IMR-90 (cell line): ENCODE results near the gene PDILT. TPM values are rescaled to one million over a fixed set of nuclear protein-coding genes. Genes with fewer than 3 reads are reported as not detected.
"Not testable (repeated sequence)": the region's sequence is repeated elsewhere in the genome, so short reads cannot be mapped to it uniquely, and the experiment has no call there.

Experiments
- ATAC-seq: fragments of 200-7000 bp; cut with Tn5 transposase; 2 replicates; pipeline ENCODE4 v1.9.1; 2020; ENCODE audit warnings: low read depth, mild to moderate bottlenecking, moderate library complexity
- BruUV-seq: library from RNA; stranded (reverse); fragments of 400-500 nt; replicated peaks from 2 replicates; lab custom pipeline; 2021; lab: Mats Ljungman, UMichigan
- CTCF ChIA-PET: fragments of 300-600 bp; formaldehyde crosslinking; extraction: SDS; loops from one replicate; lab custom pipeline; 2021; ENCODE audit warnings: antibody characterized with exemption; lab: Yijun Ruan, JAX
- POLR2A ChIA-PET: fragments of 300-600 bp; sonication (Branson Sonifier 250); formaldehyde crosslinking; loops from one replicate; lab custom pipeline; 2022; ENCODE audit warnings: antibody characterized with exemption; ENCODE audit not compliant: unreplicated experiment; lab: Charles Lee
- DNase-seq: peaks from one replicate; pipeline ENCODE4 v3.0.0; 2013
- H2AFZ ChIP-seq: replicated peaks from 2 replicates; pipeline ENCODE3; 2013; ENCODE audit warnings: low read length, mild to moderate bottlenecking; ENCODE audit not compliant: poor library complexity
- H2AK5ac ChIP-seq: 2 replicates; pipeline ENCODE4 v1.6.1; 2013; ENCODE audit warnings: low read depth, low read length, inconsistent platforms
- H2AK9ac ChIP-seq: replicated peaks from 2 replicates; pipeline ENCODE3; 2013; ENCODE audit warnings: mild to moderate bottlenecking, low read depth, low read length, moderate library complexity; ENCODE audit not compliant: poor library complexity
- H2BK120ac ChIP-seq: 2 replicates; pipeline ENCODE4 v1.6.1; 2013; ENCODE audit warnings: low read depth, low read length, inconsistent platforms
- H2BK15ac ChIP-seq: 3 replicates; pipeline ENCODE4 v1.6.1; 2013; ENCODE audit warnings: low read depth, low read length, inconsistent platforms
- H2BK20ac ChIP-seq: 2 replicates; pipeline ENCODE4 v1.6.1; 2013; ENCODE audit warnings: low read depth, mild to moderate bottlenecking, inconsistent platforms, low read length, moderate library complexity
- H2BK5ac ChIP-seq: 2 replicates; pipeline ENCODE4 v1.6.1; 2013; ENCODE audit warnings: mild to moderate bottlenecking, low read depth, low read length, inconsistent platforms; ENCODE audit not compliant: poor library complexity, severe bottlenecking
- H3K14ac ChIP-seq: replicated peaks from 2 replicates; pipeline ENCODE4 v1.6.1; 2013; ENCODE audit warnings: low read depth, low read length, inconsistent platforms
- H3K18ac ChIP-seq: 2 replicates; pipeline ENCODE4 v1.6.1; 2013; ENCODE audit warnings: low read depth, low read length, control low read depth
- H3K23ac ChIP-seq: 2 replicates; pipeline ENCODE4 v1.6.1; 2013; ENCODE audit warnings: low read depth, low read length, inconsistent platforms
- H3K27ac ChIP-seq: 2 replicates; pipeline ENCODE4 v1.5.1; 2013; ENCODE audit warnings: mild to moderate bottlenecking, control low read depth, low read length; ENCODE audit not compliant: insufficient read depth
- H3K27me3 ChIP-seq: 2 replicates; pipeline ENCODE4 v1.6.1; 2013; ENCODE audit warnings: low read length; ENCODE audit not compliant: control insufficient read depth, insufficient read depth
- H3K36me3 ChIP-seq: 2 replicates; pipeline ENCODE4 v1.6.1; 2013; ENCODE audit warnings: low read length, mixed read lengths; ENCODE audit not compliant: control insufficient read depth, insufficient read depth
- H3K4ac ChIP-seq: 2 replicates; pipeline ENCODE4 v1.6.1; 2013; ENCODE audit warnings: low read depth, low read length, inconsistent platforms
- H3K4me1 ChIP-seq: 2 replicates; pipeline ENCODE4 v1.6.1; 2013; ENCODE audit warnings: low read length, mixed read lengths; ENCODE audit not compliant: control insufficient read depth, insufficient read depth
- H3K4me2 ChIP-seq: 2 replicates; pipeline ENCODE4 v1.6.1; 2013; ENCODE audit warnings: low read depth, mild to moderate bottlenecking, control low read depth, low read length, moderate library complexity
- H3K4me3 ChIP-seq: 2 replicates; pipeline ENCODE4 v1.5.1; 2013; ENCODE audit warnings: low read depth, mild to moderate bottlenecking, control low read depth, low read length, moderate library complexity; ENCODE audit not compliant: insufficient read depth
- H3K56ac ChIP-seq: 2 replicates; pipeline ENCODE4 v1.6.1; 2013; ENCODE audit warnings: low read length, inconsistent platforms; ENCODE audit not compliant: insufficient read depth; ENCODE audit errors: extremely low read depth
- H3K79me1 ChIP-seq, 2 experiments: 2 replicates each; pipeline ENCODE4 v1.6.1; 2013; ENCODE audit warnings: low read length in 2 of 2, inconsistent platforms in 1 of 2, low read depth in 1 of 2
- H3K9ac ChIP-seq: 2 replicates; pipeline ENCODE4 v1.6.1; 2013; ENCODE audit warnings: low read depth, low read length, control low read depth
- H3K9me1 ChIP-seq: 2 replicates; pipeline ENCODE4 v1.6.1; 2013; ENCODE audit warnings: low read length, inconsistent platforms; ENCODE audit not compliant: insufficient read depth
- H3K9me3 ChIP-seq: 2 replicates; pipeline ENCODE4 v1.6.1; 2013; ENCODE audit warnings: low read length; ENCODE audit not compliant: control insufficient read depth, insufficient read depth
- H4K20me1 ChIP-seq: 2 replicates; pipeline ENCODE4 v1.6.1; 2013; ENCODE audit warnings: low read length, inconsistent platforms; ENCODE audit not compliant: insufficient read depth
- H4K5ac ChIP-seq: 2 replicates; pipeline ENCODE4 v1.6.1; 2013; ENCODE audit warnings: mild to moderate bottlenecking, low read depth, low read length, control low read depth
- H4K8ac ChIP-seq, 2 experiments: 2 replicates each; pipeline ENCODE4 v1.6.1; 2013; ENCODE audit warnings: low read depth in 2 of 2, low read length in 2 of 2, control low read depth in 1 of 2, inconsistent platforms in 1 of 2
- H4K91ac ChIP-seq: 2 replicates; pipeline ENCODE4 v1.6.1; 2013; ENCODE audit warnings: low read depth, low read length, inconsistent platforms; ENCODE audit not compliant: insufficient read depth
- WGBS, 2 experiments: methylation state at CpG; one replicate each; pipeline versions ENCODE4 v1.1.5 to v1.1.7; 2013; ENCODE audit warnings: missing lambda C conversion rate in 2 of 2; ENCODE audit not compliant: insufficient read length in 1 of 2; ENCODE audit errors: extremely low coverage in 2 of 2; 5-methylcytosine and 5-hydroxymethylcytosine counted together
- dilution Hi-C: fragments of 300-500 bp; cut with HindIII; formaldehyde crosslinking; loops from one replicate; pipeline ENCODE4 v1.14.3; 2018; ENCODE audit warnings: low sequenced_read_pairs; ENCODE audit not compliant: unreplicated experiment
- in situ Hi-C: fragments of 300-500 bp; cut with MboI; formaldehyde crosslinking; loops from 3 replicates; pipeline ENCODE4 v1.14.3; 2019; ENCODE audit warnings: low sequenced_read_pairs, inconsistent platforms, mixed read lengths
- intact Hi-C: fragments of 100-400 bp; cut with micrococcal nuclease; formaldehyde crosslinking; loops from 2 replicates; pipeline ENCODE4 v1.10.0; 2022
- polyA plus RNA-seq, 3 experiments: library from polyadenylated mRNA; depleted of rRNA; stranded (reverse); fragments of >200 nt; gene quantifications; 2 replicates each; pipeline ENCODE4 v1.2.3, GENCODE V29; 2012; ENCODE audit warnings: low replicate concordance in 1 of 3
- total RNA-seq: library from RNA; depleted of rRNA; stranded (reverse); fragments of >200 nt; gene quantifications from 2 replicates; pipeline ENCODE4 v1.2.3, GENCODE V29; 2012

The PDILT gene
- total and polyA plus RNA-seq, 2 of the 4 experiments (the other 2 are of a cell fraction) = not detected

DNA sequence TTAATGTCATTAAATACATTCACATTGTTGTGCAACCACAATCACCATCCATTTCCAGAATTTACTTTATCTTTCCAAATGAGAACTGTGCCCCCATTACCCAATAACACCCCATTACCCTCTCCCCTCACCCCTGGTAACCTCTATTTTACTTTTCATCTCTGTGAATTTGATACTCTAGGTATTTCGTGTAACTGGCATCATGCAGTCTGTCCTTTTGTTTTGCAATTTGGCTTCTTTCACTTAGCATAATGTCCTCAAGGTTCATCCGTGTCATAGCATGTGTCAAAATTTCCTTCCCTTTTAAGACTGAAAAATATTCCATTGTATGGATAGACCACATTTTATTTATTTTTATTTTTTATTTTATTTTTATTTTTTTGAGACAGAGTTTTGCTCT is 17.2 kb upstream of the PDILT start:
- H3K9me1 ChIP-seq, H2BK5ac ChIP-seq, in situ Hi-C loops, H3K4me3 ChIP-seq, CTCF ChIA-PET, dilution Hi-C loops, BruUV-seq, H4K20me1 ChIP-seq, H3K4me2 ChIP-seq, H3K36me3 ChIP-seq, H2AK9ac ChIP-seq, DNase-seq, H3K9me3 ChIP-seq, H4K91ac ChIP-seq, POLR2A ChIA-PET, H2AFZ ChIP-seq, H3K23ac ChIP-seq, H3K18ac ChIP-seq, H3K27ac ChIP-seq, H4K8ac ChIP-seq, H2AK5ac ChIP-seq, H3K79me1 ChIP-seq, ATAC-seq, H3K4me1 ChIP-seq, H3K4ac ChIP-seq, H2BK20ac ChIP-seq, H3K14ac ChIP-seq, H4K5ac ChIP-seq, H2BK15ac ChIP-seq, intact Hi-C loops, H2BK120ac ChIP-seq, H3K56ac ChIP-seq, H3K27me3 ChIP-seq, H3K9ac ChIP-seq: not testable (repeated sequence)
- no CpG with 5 or more reads among the region's 2 CpGs for WGBS, 2 experiments

DNA sequence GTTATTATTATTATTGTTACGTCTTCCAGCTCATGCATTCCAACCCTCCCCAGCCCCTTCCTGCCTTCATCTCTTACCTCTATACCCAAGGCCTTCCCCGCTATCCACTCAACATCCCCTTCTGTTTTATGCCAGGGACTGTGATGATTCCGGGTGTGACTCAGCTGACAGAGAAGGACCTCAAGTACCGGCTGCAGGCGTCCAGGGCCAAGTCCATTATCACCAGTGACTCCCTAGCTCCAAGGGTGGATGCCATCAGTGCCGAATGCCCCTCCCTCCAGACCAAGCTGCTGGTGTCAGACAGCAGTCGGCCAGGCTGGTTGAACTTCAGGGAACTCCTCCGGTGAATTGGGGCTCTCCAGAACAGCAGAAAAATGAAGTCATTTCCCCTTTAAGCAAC is 14.6 kb upstream of the PDILT start:
- H2AFZ ChIP-seq, H3K79me1 ChIP-seq, H3K4me1 ChIP-seq, H4K20me1 ChIP-seq, H3K4me2 ChIP-seq, H3K18ac ChIP-seq, H4K8ac ChIP-seq, H2BK120ac ChIP-seq, POLR2A ChIA-PET, dilution Hi-C loops, intact Hi-C loops, H3K4ac ChIP-seq, H4K5ac ChIP-seq, H2AK9ac ChIP-seq, H3K56ac ChIP-seq, in situ Hi-C loops, H3K23ac ChIP-seq, H4K91ac ChIP-seq, H3K4me3 ChIP-seq, H3K27ac ChIP-seq, H3K36me3 ChIP-seq, BruUV-seq, H3K9ac ChIP-seq, ATAC-seq, H3K14ac ChIP-seq, H3K9me3 ChIP-seq, H3K27me3 ChIP-seq, H2AK5ac ChIP-seq, H2BK20ac ChIP-seq, CTCF ChIA-PET, H2BK5ac ChIP-seq, H2BK15ac ChIP-seq, DNase-seq, H3K9me1 ChIP-seq: not testable (repeated sequence)
- 44% methylated on average over 3 of the region's 8 CpGs; no CpG with 5 or more reads in 1 of the 2 experiments for WGBS, 2 experiments
